HCT116 (cell line): ENCODE measurements around the gene MSLN. TPM values are rescaled to one million over a fixed set of nuclear protein-coding genes. Genes with fewer than 3 reads are reported as not detected.

Experiments used
- ATAC-seq: fragments of 200-7000 bp; cut with Tn5 transposase; 2 replicates; pipeline ENCODE4 v1.9.1; 2020; ENCODE audit warnings: mild to moderate bottlenecking, moderate library complexity
- BruUV-seq: library from RNA; stranded (reverse); fragments of 400-500 nt; replicated peaks from 2 replicates; lab custom pipeline; 2021; lab: Mats Ljungman, UMichigan
- CTCF ChIA-PET: fragments of 300-600 bp; sonication (Branson Sonifier 250); formaldehyde crosslinking; loops from one replicate; lab custom pipeline; 2021; ENCODE audit warnings: antibody characterized with exemption; lab: Charles Lee
- POLR2A ChIA-PET: fragments of 300-600, 350-600 bp; sonication (Branson Sonifier 250); formaldehyde crosslinking; loops from one replicate; lab custom pipeline; 2021; ENCODE audit warnings: antibody characterized with exemption; lab: Charles Lee
- RAD21 ChIA-PET, 2 experiments: fragments of 300-600 bp; sonication (Branson Sonifier 250); formaldehyde crosslinking; loops; one replicate each; lab custom pipeline; 2023; ENCODE audit warnings: low total read pairs in 2 of 2; ENCODE audit not compliant: uncharacterized antibody in 2 of 2, unreplicated experiment in 2 of 2, low non-redundant PET in 1 of 2; lab: Charles Lee
- DNase-seq: peaks from one replicate; pipeline ENCODE4 v3.0.0-alpha.2; 2010; ENCODE audit warnings: low read depth, low spot score
- H2AFZ ChIP-seq: fragments of 200-600 bp; shearing (Covaris generic), sonication (generic); 2 replicates; pipeline ENCODE4 v1.6.1; 2017; ENCODE audit warnings: low read depth, mixed run types, mixed read lengths, antibody characterized with exemption, low read length; ENCODE audit not compliant: poor library complexity, severe bottlenecking
- H3K27ac ChIP-seq: 2 replicates; pipeline ENCODE4 v1.5.1; 2012; ENCODE audit warnings: low read depth, low read length
- H3K27me3 ChIP-seq: fragments of 200-600 bp; sonication (generic); 2 replicates; pipeline ENCODE4 v1.6.1; 2016; ENCODE audit warnings: mixed run types, low read length, mixed read lengths; ENCODE audit not compliant: insufficient read depth
- H3K36me3 ChIP-seq, 2 experiments: fragments of 200-500 bp in 1 of 2; fragments of 200-600 bp in 1 of 2; sonication (Bioruptor generic) in 1 of 2; sonication (generic) in 1 of 2; 2 replicates each; pipeline versions ENCODE4 v1.5.1 to v1.6.1; 2014 to 2016; ENCODE audit warnings: low read length in 2 of 2, inconsistent platforms in 1 of 2, mixed read lengths in 1 of 2, mixed run types in 1 of 2; ENCODE audit not compliant: insufficient read depth in 2 of 2, control insufficient read depth in 1 of 2
- H3K4me1 ChIP-seq, 2 experiments: fragments of 200-600 bp in 1 of 2; sonication (generic) in 1 of 2; 2 replicates each; pipeline versions ENCODE4 v1.5.1 to v1.6.1; 2012 to 2017; ENCODE audit warnings: low read length in 2 of 2, inconsistent platforms in 1 of 2, mild to moderate bottlenecking in 1 of 2, mixed read lengths in 1 of 2, mixed run types in 1 of 2, moderate library complexity in 1 of 2; ENCODE audit not compliant: insufficient read depth in 2 of 2, control insufficient read depth in 1 of 2
- H3K4me2 ChIP-seq: fragments of 200-600 bp; sonication (generic); 2 replicates; pipeline ENCODE4 v1.6.1; 2017; ENCODE audit warnings: mixed run types, low read length, mixed read lengths
- H3K4me3 ChIP-seq, 2 experiments: fragments of 200-600 bp in 1 of 2; sonication (generic) in 1 of 2; replicated peaks in 1 of 2; 2 replicates each; pipeline ENCODE4 v1.5.1; 2011 to 2016; ENCODE audit warnings: low read length in 2 of 2, control low read depth in 1 of 2, low read depth in 1 of 2, mild to moderate bottlenecking in 1 of 2, mixed read lengths in 1 of 2, mixed run types in 1 of 2
- H3K79me2 ChIP-seq: fragments of 200-600 bp; sonication (generic); 2 replicates; pipeline ENCODE4 v1.6.1; 2017; ENCODE audit warnings: mild to moderate bottlenecking, mixed run types, low read length, moderate library complexity, mixed read lengths; ENCODE audit not compliant: insufficient read depth
- H3K9ac ChIP-seq: fragments of 200-600 bp; sonication (generic); 2 replicates; pipeline ENCODE4 v1.6.1; 2016; ENCODE audit warnings: low read length, mixed read lengths
- H3K9me2 ChIP-seq: fragments of 200-600 bp; sonication (generic), shearing (Covaris generic); 2 replicates; pipeline ENCODE4 v1.6.1; 2017; ENCODE audit warnings: mixed run types, mild to moderate bottlenecking, moderate library complexity; ENCODE audit not compliant: insufficient read depth
- H3K9me3 ChIP-seq, 2 experiments: fragments of 200-500 bp in 1 of 2; fragments of 200-600 bp in 1 of 2; sonication (Bioruptor generic) in 1 of 2; sonication (generic) in 1 of 2; 2 replicates each; pipeline ENCODE4 v1.6.1; 2014 to 2017; ENCODE audit warnings: low read length in 2 of 2, mixed read lengths in 2 of 2, inconsistent platforms in 1 of 2, low read depth in 1 of 2, mild to moderate bottlenecking in 1 of 2, mixed run types in 1 of 2, moderate library complexity in 1 of 2; ENCODE audit not compliant: control insufficient read depth in 1 of 2, insufficient read depth in 1 of 2
- H4K20me1 ChIP-seq: fragments of 200-600 bp; sonication (generic), shearing (Covaris generic); 2 replicates; pipeline ENCODE4 v1.6.1; 2017; ENCODE audit warnings: mixed run types, mild to moderate bottlenecking, moderate library complexity; ENCODE audit not compliant: insufficient read depth
- EZH2 ChIP-seq: fragments of 200-600 bp; sonication (generic); IDR thresholded peaks from 2 replicates; pipeline ENCODE4 v1.6.1; 2017; ENCODE audit warnings: antibody characterized with exemption, mixed run types
- FOSL1 ChIP-seq: IDR thresholded peaks from 2 replicates; pipeline ENCODE4 v1.6.1; 2012; ENCODE audit warnings: low read depth
- intact Hi-C: fragments of 100-400 bp; cut with micrococcal nuclease; formaldehyde crosslinking; loops from 2 replicates; pipeline ENCODE4 v1.10.0; 2022
- total RNA-seq: library from RNA; stranded (reverse); gene quantifications from one replicate; pipeline ENCODE4 v1.2.1, GENCODE V29; 2021; ENCODE audit not compliant: unreplicated experiment
- TF ChIP-seq, protein P1 (sequence below), 3 experiments: fragments of 200-600 bp in 1 of 3; sonication (generic) in 1 of 3; IDR thresholded peaks in 2 of 3; conservative IDR thresholded peaks in 1 of 3; 2 replicates each; pipeline ENCODE4 v1.5.1; 2012 to 2017; ENCODE audit warnings: low read depth in 2 of 3, low read length in 2 of 3, antibody characterized with exemption in 1 of 3, borderline replicate concordance in 1 of 3, control low read depth in 1 of 3, mild to moderate bottlenecking in 1 of 3, mixed read lengths in 1 of 3, mixed run types in 1 of 3, moderate library complexity in 1 of 3; ENCODE audit not compliant: insufficient read depth in 1 of 3
- TF ChIP-seq, protein P2 (sequence below): IDR thresholded peaks from 2 replicates; pipeline ENCODE4 v1.6.1; 2011; ENCODE audit warnings: mild to moderate bottlenecking, low read length, moderate library complexity; ENCODE audit not compliant: insufficient replicate concordance; ENCODE audit errors: extremely low read depth

The MSLN gene
- total RNA-seq, 1 experiment from 2014 or later = 40.9 TPM

DNA sequence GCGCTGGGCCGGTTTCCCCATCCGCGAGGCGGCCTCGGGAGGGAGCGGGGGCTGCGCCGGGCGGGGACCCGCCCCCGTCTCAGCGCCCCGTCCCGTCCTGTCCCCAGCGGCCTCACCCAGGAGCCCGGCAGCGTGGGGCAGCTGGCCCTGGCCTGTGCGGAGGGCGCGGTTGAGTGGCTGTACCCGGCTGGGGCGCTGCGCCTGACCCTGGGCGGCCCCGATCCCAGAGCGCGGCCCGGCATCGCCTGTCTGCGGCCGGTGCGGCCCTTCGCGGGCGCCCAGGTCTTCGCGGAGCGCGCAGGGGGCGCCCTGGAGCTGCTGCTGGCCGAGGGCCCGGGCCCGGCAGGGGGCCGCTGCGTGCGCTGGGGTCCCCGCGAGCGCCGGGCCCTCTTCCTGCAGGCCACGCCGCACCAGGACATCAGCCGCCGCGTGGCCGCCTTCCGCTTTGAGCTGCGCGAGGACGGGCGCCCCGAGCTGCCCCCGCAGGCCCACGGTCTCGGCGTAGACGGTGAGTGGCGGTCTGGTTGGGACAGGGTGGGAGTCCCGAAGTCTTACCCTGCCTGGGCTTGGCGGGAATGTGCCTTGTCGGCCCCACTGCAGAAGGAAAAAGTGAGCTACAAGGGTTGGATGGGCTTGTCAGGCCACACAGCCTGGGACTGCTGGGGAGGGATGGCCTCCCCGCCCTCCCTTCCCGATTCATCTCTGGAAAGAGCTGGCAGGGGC is 44.9 kb upstream of the MSLN start (continued):
- TF ChIP-seq, protein P1, sequence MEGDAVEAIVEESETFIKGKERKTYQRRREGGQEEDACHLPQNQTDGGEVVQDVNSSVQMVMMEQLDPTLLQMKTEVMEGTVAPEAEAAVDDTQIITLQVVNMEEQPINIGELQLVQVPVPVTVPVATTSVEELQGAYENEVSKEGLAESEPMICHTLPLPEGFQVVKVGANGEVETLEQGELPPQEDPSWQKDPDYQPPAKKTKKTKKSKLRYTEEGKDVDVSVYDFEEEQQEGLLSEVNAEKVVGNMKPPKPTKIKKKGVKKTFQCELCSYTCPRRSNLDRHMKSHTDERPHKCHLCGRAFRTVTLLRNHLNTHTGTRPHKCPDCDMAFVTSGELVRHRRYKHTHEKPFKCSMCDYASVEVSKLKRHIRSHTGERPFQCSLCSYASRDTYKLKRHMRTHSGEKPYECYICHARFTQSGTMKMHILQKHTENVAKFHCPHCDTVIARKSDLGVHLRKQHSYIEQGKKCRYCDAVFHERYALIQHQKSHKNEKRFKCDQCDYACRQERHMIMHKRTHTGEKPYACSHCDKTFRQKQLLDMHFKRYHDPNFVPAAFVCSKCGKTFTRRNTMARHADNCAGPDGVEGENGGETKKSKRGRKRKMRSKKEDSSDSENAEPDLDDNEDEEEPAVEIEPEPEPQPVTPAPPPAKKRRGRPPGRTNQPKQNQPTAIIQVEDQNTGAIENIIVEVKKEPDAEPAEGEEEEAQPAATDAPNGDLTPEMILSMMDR (IDR thresholded peaks at IDR 0.05 in 2 of 3, conservative IDR thresholded peaks at IDR 0.05 in 1 of 3; ENCODE audit: borderline replicate concordance in 1 of 3, insufficient read depth in 1 of 3, low read depth in 2 of 3, low read length in 2 of 3) = peak in 1 of 3 experiments; percentile 2; a peak in 1 of 6 replicates
- TF ChIP-seq, protein P2, sequence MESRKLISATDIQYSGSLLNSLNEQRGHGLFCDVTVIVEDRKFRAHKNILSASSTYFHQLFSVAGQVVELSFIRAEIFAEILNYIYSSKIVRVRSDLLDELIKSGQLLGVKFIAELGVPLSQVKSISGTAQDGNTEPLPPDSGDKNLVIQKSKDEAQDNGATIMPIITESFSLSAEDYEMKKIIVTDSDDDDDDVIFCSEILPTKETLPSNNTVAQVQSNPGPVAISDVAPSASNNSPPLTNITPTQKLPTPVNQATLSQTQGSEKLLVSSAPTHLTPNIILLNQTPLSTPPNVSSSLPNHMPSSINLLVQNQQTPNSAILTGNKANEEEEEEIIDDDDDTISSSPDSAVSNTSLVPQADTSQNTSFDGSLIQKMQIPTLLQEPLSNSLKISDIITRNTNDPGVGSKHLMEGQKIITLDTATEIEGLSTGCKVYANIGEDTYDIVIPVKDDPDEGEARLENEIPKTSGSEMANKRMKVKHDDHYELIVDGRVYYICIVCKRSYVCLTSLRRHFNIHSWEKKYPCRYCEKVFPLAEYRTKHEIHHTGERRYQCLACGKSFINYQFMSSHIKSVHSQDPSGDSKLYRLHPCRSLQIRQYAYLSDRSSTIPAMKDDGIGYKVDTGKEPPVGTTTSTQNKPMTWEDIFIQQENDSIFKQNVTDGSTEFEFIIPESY = no peak
- TF ChIP-seq FOSL1 = no peak
- TF ChIP-seq, all 23 proteins: peak for 3

DNA sequence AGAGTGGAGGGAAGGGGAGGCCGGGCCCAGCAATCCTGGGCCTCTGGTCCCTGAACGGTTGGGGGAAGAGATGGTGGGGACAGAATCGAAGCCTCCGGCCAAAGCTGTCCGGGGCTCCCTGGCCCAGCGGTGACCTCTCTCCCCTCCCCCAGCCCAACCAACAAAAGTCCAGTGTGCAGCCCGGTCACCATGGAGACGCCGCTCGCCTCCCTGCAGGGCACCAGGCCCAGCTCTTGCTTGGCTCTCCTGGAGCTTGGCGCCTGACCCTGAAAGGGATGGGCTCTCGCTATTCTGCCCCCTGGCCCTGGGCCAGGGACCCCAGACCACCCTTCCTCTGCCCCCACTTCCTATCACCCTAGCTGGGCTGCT is 44.4 kb upstream of the MSLN start:
- peak overlapping the region; percentile 59 to 74 for H3K4me3 ChIP-seq
- peaks cover 42 to 75% of the 10 kb centered on the region in 2 experiments for H3K4me1 ChIP-seq
- intact Hi-C loops = no loop called here
- TSS peak; percentile 45 for BruUV-seq
- H3K9ac ChIP-seq = peak overlapping the region; percentile 85
- no peaks in the 10 kb centered on the region for H3K36me3 ChIP-seq
- H2AFZ ChIP-seq = no peak overlapping the region
- no peaks in the 10 kb centered on the region for H3K27me3 ChIP-seq
- peaks cover 3% of the 10 kb centered on the region; the same call in 1 of the 2 replicates for H4K20me1 ChIP-seq
- CTCF ChIA-PET = interaction anchor here (0.6 to 2.4 kb wide), 6 partner anchors 10 to 627 kb away, joined by 3 to 20 read pairs (median 4); partner anchors contain the start of genes CCDC78, CHTF18 and RPUSD1
- no peaks in the 10 kb centered on the region for H3K9me2 ChIP-seq
- ATAC-seq = no peak
- H3K79me2 ChIP-seq = peaks cover 19% of the 10 kb centered on the region
- peak overlapping the region; percentile 93 for H3K4me2 ChIP-seq
- DNase-seq = no peak
- no peaks in the 10 kb centered on the region for H3K9me3 ChIP-seq
- POLR2A ChIA-PET = interaction anchor here (1.6 to 2.3 kb wide), 2 partner anchors 9 to 12 kb away, joined by 9 to 20 read pairs; partner anchors contain the start of genes CCDC78 and HAGHL
- H3K27ac ChIP-seq = peak overlapping the region; percentile 92
- no peak for TF ChIP-seq EZH2
- RAD21 ChIA-PET = interaction anchor here in 1 of 2 experiments (1.1 kb wide), 1 partner anchor 12 kb away, joined by 3 read pairs; no protein-coding TSS in a partner anchor
